CD4-positive, alpha-beta memory T cell (primary cell): ENCODE results near the gene SKI. TPM values are rescaled to one million over a fixed set of nuclear protein-coding genes. Genes with fewer than 3 reads are reported as not detected.

Experiments
- CTCF ChIA-PET: fragments of 350-600 bp; sonication (Branson Sonifier 250); formaldehyde crosslinking; loops from one replicate; lab custom pipeline; 2021; ENCODE audit warnings: inconsistent platforms; ENCODE audit not compliant: partially characterized antibody; lab: Charles Lee
- POLR2A ChIA-PET: fragments of 350-600 bp; sonication (Branson Sonifier 250); formaldehyde crosslinking; loops from one replicate; lab custom pipeline; 2021; ENCODE audit not compliant: partially characterized antibody; lab: Charles Lee
- DNase-seq, 5 donors: peaks; one replicate each; pipeline versions ENCODE4 v3.0.0 to v3.0.0-alpha.2; 2020 to 2022; ENCODE audit warnings: mixed read lengths in 1 of 5
- H3K27ac ChIP-seq: one replicate; pipeline ENCODE4 v1.7.0; 2013; ENCODE audit warnings: low read depth, low read length
- H3K27me3 ChIP-seq: 2 replicates; pipeline ENCODE4 v1.7.0; 2013; ENCODE audit warnings: mild to moderate bottlenecking, low read length, moderate library complexity; ENCODE audit not compliant: insufficient read depth
- H3K36me3 ChIP-seq: 2 replicates; pipeline ENCODE4 v1.7.0; 2013; ENCODE audit warnings: mild to moderate bottlenecking, low read length, moderate library complexity; ENCODE audit not compliant: insufficient read depth
- H3K4me1 ChIP-seq: 2 replicates; pipeline ENCODE4 v1.7.0; 2013; ENCODE audit warnings: mild to moderate bottlenecking, low read length, moderate library complexity; ENCODE audit not compliant: insufficient read depth
- H3K4me3 ChIP-seq, 2 donors: one replicate each; pipeline ENCODE4 v1.7.0; 2013; ENCODE audit warnings: low read length in 2 of 2, mild to moderate bottlenecking in 1 of 2
- H3K9me3 ChIP-seq, 2 donors: one replicate each; pipeline ENCODE4 v1.7.0; 2013; ENCODE audit warnings: low read length in 2 of 2, control low read depth in 1 of 2; ENCODE audit not compliant: control insufficient read depth in 1 of 2
- H3K27ac Mint-ChIP-seq, 7 donors: one replicate each; pipeline ENCODE4 v1.8.0; 2020 to 2021; ENCODE audit warnings: mixed read lengths in 7 of 7, mild to moderate bottlenecking in 6 of 7, inconsistent platforms in 3 of 7, moderate library complexity in 3 of 7
- H3K27me3 Mint-ChIP-seq, 2 donors: one replicate each; pipeline ENCODE4 v1.8.0; 2020 to 2021; ENCODE audit warnings: mixed read lengths in 2 of 2
- H3K36me3 Mint-ChIP-seq, 2 donors: one replicate each; pipeline ENCODE4 v1.8.0; 2020 to 2021; ENCODE audit warnings: mixed read lengths in 2 of 2, inconsistent platforms in 1 of 2, mild to moderate bottlenecking in 1 of 2
- H3K4me1 Mint-ChIP-seq, 4 donors: one replicate each; pipeline ENCODE4 v1.8.0; 2020 to 2021; ENCODE audit warnings: mixed read lengths in 4 of 4, mild to moderate bottlenecking in 1 of 4
- H3K4me3 Mint-ChIP-seq, 8 donors: one replicate each; pipeline ENCODE4 v1.8.0; 2020 to 2021; ENCODE audit warnings: mixed read lengths in 8 of 8, mild to moderate bottlenecking in 7 of 8, moderate library complexity in 6 of 8, inconsistent platforms in 3 of 8
- H3K9me3 Mint-ChIP-seq, 8 donors: one replicate each; pipeline ENCODE4 v1.8.0; 2020 to 2021; ENCODE audit warnings: mixed read lengths in 8 of 8, mild to moderate bottlenecking in 5 of 8, inconsistent platforms in 3 of 8, moderate library complexity in 1 of 8
- intact Hi-C: fragments of 100-400 bp; cut with micrococcal nuclease; formaldehyde crosslinking; loops from one replicate; pipeline ENCODE4 v1.15.1; 2023
- polyA plus RNA-seq, 2 donors: library from polyadenylated mRNA; unstranded; fragments of 300-500 nt; fragmentation: Illumina TruSeq; gene quantifications; one replicate each; pipeline ENCODE4 v1.2.3, GENCODE V29; 2021
- total RNA-seq, 2 experiments: library from RNA; stranded (reverse); gene quantifications; one replicate each; pipeline ENCODE4 v1.2.3, GENCODE V29; 2021

SKI gene
- total and polyA plus RNA-seq, 4 experiments from 2014 or later: 0.08 to 104 (median 48.5) TPM

- ChIA-PET POLR2A (interaction anchor here (1.0 to 1.6 kb wide), 2 partner anchors 48 to 70 kb away, joined by 4 to 5 read pairs; no protein-coding TSS in a partner anchor), CTCF (no interaction called here)
- no peak overlapping the region for H3K27ac ChIP-seq
- Mint-ChIP-seq H3K4me1 (peaks cover 13 to 55% (median 33%) of the 10 kb centered on the region in 4 donors), H3K27me3 (no peaks in the 10 kb centered on the region), H3K36me3 (peaks cover 25 to 49% of the 10 kb centered on the region in 2 donors), H3K27ac (peak overlapping the region in 6 of 7 donors; percentile 47 to 99 (median 79)), H3K9me3 (peaks cover 0 to 2% (median 0%) of the 10 kb centered on the region in 8 donors), H3K4me3 (no peak overlapping the region)
- no peak overlapping the region for H3K4me3 ChIP-seq
- intact Hi-C loops: loop anchor here (10.0 kb wide), 1 partner anchor 241 kb away; no protein-coding TSS in a partner anchor
- DNase-seq: peak in 1 of 5 donors; percentile 39
- peaks cover 56% of the 10 kb centered on the region for H3K36me3 ChIP-seq
- H3K9me3 ChIP-seq: no peaks in the 10 kb centered on the region
- no peaks in the 10 kb centered on the region for H3K27me3 ChIP-seq
- H3K4me1 ChIP-seq: peaks cover 40% of the 10 kb centered on the region
These were observed 75.7 kb downstream of the SKI start for GRCh38 chr1:2303781-2304180.

- Histone ChIP-seq H3K9me3 (no peaks in the 10 kb centered on the region), H3K4me1 (peaks cover 34% of the 10 kb centered on the region), H3K27ac (no peak overlapping the region), H3K27me3 (no peaks in the 10 kb centered on the region), H3K36me3 (peaks cover 57% of the 10 kb centered on the region), H3K4me3 (no peak overlapping the region)
- intact Hi-C loops: loop anchor here (10.0 kb wide), 1 partner anchor 241 kb away; no protein-coding TSS in a partner anchor
- POLR2A ChIA-PET: interaction anchor here (1.0 to 1.6 kb wide), 2 partner anchors 49 to 71 kb away, joined by 4 to 5 read pairs; no protein-coding TSS in a partner anchor
- Mint-ChIP-seq H3K9me3 (peaks cover 0 to 2% (median 0%) of the 10 kb centered on the region in 8 donors), H3K36me3 (peaks cover 25 to 53% of the 10 kb centered on the region in 2 donors), H3K4me1 (peaks cover 11 to 50% (median 29%) of the 10 kb centered on the region in 4 donors), H3K27me3 (no peaks in the 10 kb centered on the region), H3K4me3 (no peak overlapping the region), H3K27ac (peak overlapping the region in 1 of 7 donors; percentile 99)
- peak in 1 of 5 donors; percentile 31 for DNase-seq
- CTCF ChIA-PET: no interaction called here
These were observed 76.2 kb downstream of the SKI start for GRCh38 chr1:2304282-2304681.

GRCh38 chr1:2304921-2305681, 77.0 kb downstream of the SKI start:
- Histone ChIP-seq H3K27ac (peak overlapping the region; percentile 3), H3K4me1 (peaks cover 26% of the 10 kb centered on the region), H3K9me3 (no peaks in the 10 kb centered on the region), H3K27me3 (no peaks in the 10 kb centered on the region), H3K4me3 (no peak overlapping the region), H3K36me3 (peaks cover 57% of the 10 kb centered on the region)
- intact Hi-C loops: loop anchor here (10.0 kb wide), 1 partner anchor 240 kb away; no protein-coding TSS in a partner anchor
- peaks cover 0 to 2% (median 0%) of the 10 kb centered on the region in 8 donors for H3K9me3 Mint-ChIP-seq
- ChIA-PET POLR2A (interaction anchor here (0.6 to 1.0 kb wide), 3 partner anchors 49 to 681 kb away, joined by 3 to 4 read pairs (median 3); no protein-coding TSS in a partner anchor), CTCF (no interaction called here)
- no peaks in the 10 kb centered on the region for H3K27me3 Mint-ChIP-seq
- peak overlapping the region; percentile 15 to 85 (median 47) for H3K27ac Mint-ChIP-seq
- H3K4me3 Mint-ChIP-seq: peak overlapping the region in 1 of 8 donors; percentile 7
- peak in 1 of 5 donors; percentile 42 for DNase-seq
- peaks cover 25 to 54% of the 10 kb centered on the region in 2 donors for H3K36me3 Mint-ChIP-seq
- H3K4me1 Mint-ChIP-seq: peaks cover 8 to 42% (median 23%) of the 10 kb centered on the region in 4 donors

GRCh38 chr1:2306151-2306978, 78.2 kb downstream of the SKI start:
- H3K27me3 Mint-ChIP-seq: no peaks in the 10 kb centered on the region
- Histone ChIP-seq H3K4me1 (peaks cover 17% of the 10 kb centered on the region), H3K36me3 (peaks cover 57% of the 10 kb centered on the region), H3K4me3 (no peak overlapping the region), H3K9me3 (no peaks in the 10 kb centered on the region), H3K27me3 (no peaks in the 10 kb centered on the region), H3K27ac (peak overlapping the region; percentile 3)
- peaks cover 0 to 2% (median 0%) of the 10 kb centered on the region in 8 donors for H3K9me3 Mint-ChIP-seq
- intact Hi-C loops: loop anchor here (10.0 kb wide), 1 partner anchor 238 kb away; no protein-coding TSS in a partner anchor
- CTCF ChIA-PET: interaction anchor here (0.8 kb wide), 1 partner anchor 9 kb away, joined by 4 read pairs; no protein-coding TSS in a partner anchor
- H3K36me3 Mint-ChIP-seq: peaks cover 25 to 48% of the 10 kb centered on the region in 2 donors
- H3K27ac Mint-ChIP-seq: peak overlapping the region in 5 of 7 donors; percentile 36 to 86 (median 65)
- peaks cover 6 to 29% (median 15%) of the 10 kb centered on the region in 4 donors for H3K4me1 Mint-ChIP-seq
- POLR2A ChIA-PET: interaction anchor here (0.7 to 1.3 kb wide), 3 partner anchors 9 to 73 kb away, joined by 3 to 6 read pairs (median 4); no protein-coding TSS in a partner anchor
- no peak for DNase-seq
- H3K4me3 Mint-ChIP-seq: peak overlapping the region in 1 of 8 donors; percentile 20

- POLR2A ChIA-PET: interaction anchor here (0.7 to 1.3 kb wide), 3 partner anchors 8 to 73 kb away, joined by 3 to 6 read pairs (median 4); no protein-coding TSS in a partner anchor
- H3K27ac Mint-ChIP-seq: peak overlapping the region in 4 of 7 donors; percentile 57 to 86 (median 68)
- no peaks in the 10 kb centered on the region for H3K9me3 ChIP-seq
- peaks cover 0 to 2% (median 0%) of the 10 kb centered on the region in 8 donors for H3K9me3 Mint-ChIP-seq
- peak in 1 of 5 donors; percentile 42 for DNase-seq
- peaks cover 1 to 24% (median 9%) of the 10 kb centered on the region in 4 donors for H3K4me1 Mint-ChIP-seq
- H3K4me1 ChIP-seq: peaks cover 17% of the 10 kb centered on the region
- intact Hi-C loops: loop anchor here (10.0 kb wide), 1 partner anchor 238 kb away; no protein-coding TSS in a partner anchor
- CTCF ChIA-PET: interaction anchor here (0.8 kb wide), 1 partner anchor 9 kb away, joined by 4 read pairs; no protein-coding TSS in a partner anchor
- H3K36me3 ChIP-seq: peaks cover 57% of the 10 kb centered on the region
- no peaks in the 10 kb centered on the region for H3K27me3 ChIP-seq
- H3K4me3 ChIP-seq: no peak overlapping the region
- H3K36me3 Mint-ChIP-seq: peaks cover 25 to 47% of the 10 kb centered on the region in 2 donors
- H3K4me3 Mint-ChIP-seq: peak overlapping the region in 1 of 8 donors; percentile 20
- no peaks in the 10 kb centered on the region for H3K27me3 Mint-ChIP-seq
- H3K27ac ChIP-seq: no peak overlapping the region
These were observed 79.0 kb downstream of the SKI start for GRCh38 chr1:2307064-2307605.

GRCh38 chr1:2307972-2308371, 79.9 kb downstream of the SKI start:
- Histone ChIP-seq H3K27me3 (no peaks in the 10 kb centered on the region), H3K36me3 (peaks cover 49% of the 10 kb centered on the region), H3K4me3 (no peak overlapping the region), H3K4me1 (peaks cover 18% of the 10 kb centered on the region), H3K27ac (no peak overlapping the region), H3K9me3 (no peaks in the 10 kb centered on the region)
- peaks cover 0 to 2% (median 0%) of the 10 kb centered on the region in 8 donors for H3K9me3 Mint-ChIP-seq
- intact Hi-C loops: loop anchor here (10.0 kb wide), 1 partner anchor 237 kb away; no protein-coding TSS in a partner anchor
- H3K4me3 Mint-ChIP-seq: peak overlapping the region in 1 of 8 donors; percentile 11
- H3K4me1 Mint-ChIP-seq: peaks cover 1 to 17% (median 6%) of the 10 kb centered on the region in 4 donors
- H3K27me3 Mint-ChIP-seq: no peaks in the 10 kb centered on the region
- peaks cover 25 to 47% of the 10 kb centered on the region in 2 donors for H3K36me3 Mint-ChIP-seq
- H3K27ac Mint-ChIP-seq: peak overlapping the region in 6 of 7 donors; percentile 23 to 86 (median 68)
- ChIA-PET POLR2A (no interaction called here), CTCF (no interaction called here)
- no peak for DNase-seq
